Measurements from ENCODE around the gene ITPKC.

The ITPKC gene

DNA sequence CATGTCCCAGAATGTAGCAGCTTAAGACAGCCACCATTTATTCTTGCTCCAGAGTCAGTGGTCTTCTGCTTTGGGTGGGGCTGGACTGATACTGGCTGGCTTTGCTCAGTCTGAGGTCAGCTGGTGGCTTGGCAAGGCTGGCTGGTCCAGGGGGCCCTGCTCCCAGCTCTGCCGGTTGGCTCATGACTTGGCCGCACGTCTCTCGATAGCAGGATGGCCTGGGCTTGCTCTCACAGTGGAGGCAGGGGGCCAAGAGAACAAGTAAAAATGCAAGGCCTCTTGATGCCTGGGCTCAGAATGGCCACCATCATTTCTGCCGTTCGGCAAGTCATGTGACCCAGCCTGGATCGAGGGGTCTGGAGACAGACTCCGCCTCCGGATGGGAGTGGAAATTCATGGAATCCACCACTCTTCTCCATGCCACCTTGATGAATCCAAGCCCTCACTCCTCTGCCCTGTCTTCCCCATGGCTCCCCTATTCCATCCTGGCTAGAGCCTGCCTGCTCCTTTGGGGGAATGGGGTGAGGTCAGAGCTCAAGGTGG is 20.3 kb downstream of the ITPKC start:
- ChIA-PET POLR2A (ENCODE audit: low non-redundant PET) (no interaction called here), CTCF (no interaction called here)
- TF ChIP-seq, protein P1, sequence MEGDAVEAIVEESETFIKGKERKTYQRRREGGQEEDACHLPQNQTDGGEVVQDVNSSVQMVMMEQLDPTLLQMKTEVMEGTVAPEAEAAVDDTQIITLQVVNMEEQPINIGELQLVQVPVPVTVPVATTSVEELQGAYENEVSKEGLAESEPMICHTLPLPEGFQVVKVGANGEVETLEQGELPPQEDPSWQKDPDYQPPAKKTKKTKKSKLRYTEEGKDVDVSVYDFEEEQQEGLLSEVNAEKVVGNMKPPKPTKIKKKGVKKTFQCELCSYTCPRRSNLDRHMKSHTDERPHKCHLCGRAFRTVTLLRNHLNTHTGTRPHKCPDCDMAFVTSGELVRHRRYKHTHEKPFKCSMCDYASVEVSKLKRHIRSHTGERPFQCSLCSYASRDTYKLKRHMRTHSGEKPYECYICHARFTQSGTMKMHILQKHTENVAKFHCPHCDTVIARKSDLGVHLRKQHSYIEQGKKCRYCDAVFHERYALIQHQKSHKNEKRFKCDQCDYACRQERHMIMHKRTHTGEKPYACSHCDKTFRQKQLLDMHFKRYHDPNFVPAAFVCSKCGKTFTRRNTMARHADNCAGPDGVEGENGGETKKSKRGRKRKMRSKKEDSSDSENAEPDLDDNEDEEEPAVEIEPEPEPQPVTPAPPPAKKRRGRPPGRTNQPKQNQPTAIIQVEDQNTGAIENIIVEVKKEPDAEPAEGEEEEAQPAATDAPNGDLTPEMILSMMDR (conservative IDR thresholded peaks at IDR 0.05; ENCODE audit: low read depth) = no peak
- H3K27ac ChIP-seq = peak overlapping the region; percentile 40; the same call in 1 of the 2 replicates
- no peak for DNase-seq (ENCODE audit: low spot score)

DNA sequence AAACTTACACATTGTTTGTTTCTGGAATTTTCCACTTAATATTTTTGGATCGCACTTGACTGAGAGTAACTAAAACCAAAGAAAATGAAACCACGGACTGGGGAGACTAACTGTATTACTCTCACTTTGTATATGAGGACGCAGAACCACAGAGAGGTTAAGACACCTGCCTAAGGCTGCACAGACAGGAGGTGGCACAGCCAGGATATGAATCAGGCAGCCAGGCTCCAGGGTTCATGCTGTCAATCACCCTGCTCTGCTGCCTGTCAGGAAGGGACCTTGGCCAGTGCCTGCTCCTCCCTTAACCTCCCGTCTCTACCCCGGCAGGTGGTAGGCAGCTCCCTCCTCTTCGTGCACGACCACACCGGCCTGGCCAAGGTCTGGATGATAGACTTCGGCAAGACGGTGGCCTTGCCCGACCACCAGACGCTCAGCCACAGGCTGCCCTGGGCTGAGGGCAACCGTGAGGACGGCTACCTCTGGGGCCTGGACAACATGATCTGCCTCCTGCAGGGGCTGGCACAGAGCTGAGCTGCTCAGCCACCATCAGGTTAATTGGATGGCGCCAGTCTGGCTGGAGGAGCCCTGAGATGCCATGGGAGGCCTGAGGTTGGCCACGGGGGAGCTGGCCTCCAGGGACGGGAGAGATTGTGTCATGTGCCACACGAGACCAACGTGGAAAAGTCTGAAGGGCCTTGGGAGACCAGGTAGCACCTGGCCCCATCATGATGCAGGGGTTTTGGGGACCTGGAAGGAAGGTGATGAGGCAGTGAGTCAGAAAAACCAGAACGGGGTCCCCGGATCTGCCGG is 22.3 kb downstream of the ITPKC start:
- ChIA-PET POLR2A (ENCODE audit: low non-redundant PET) (no interaction called here), CTCF (interaction anchor here (0.6 to 1.5 kb wide), 2 partner anchors 16 to 600 kb away, joined by 3 to 7 read pairs; no protein-coding TSS in a partner anchor)
- TF ChIP-seq, protein P1 (conservative IDR thresholded peaks at IDR 0.05; ENCODE audit: low read depth) = no peak
- no peak for DNase-seq (ENCODE audit: low spot score)
- H3K27ac ChIP-seq = peak overlapping the region; percentile 69

DNA sequence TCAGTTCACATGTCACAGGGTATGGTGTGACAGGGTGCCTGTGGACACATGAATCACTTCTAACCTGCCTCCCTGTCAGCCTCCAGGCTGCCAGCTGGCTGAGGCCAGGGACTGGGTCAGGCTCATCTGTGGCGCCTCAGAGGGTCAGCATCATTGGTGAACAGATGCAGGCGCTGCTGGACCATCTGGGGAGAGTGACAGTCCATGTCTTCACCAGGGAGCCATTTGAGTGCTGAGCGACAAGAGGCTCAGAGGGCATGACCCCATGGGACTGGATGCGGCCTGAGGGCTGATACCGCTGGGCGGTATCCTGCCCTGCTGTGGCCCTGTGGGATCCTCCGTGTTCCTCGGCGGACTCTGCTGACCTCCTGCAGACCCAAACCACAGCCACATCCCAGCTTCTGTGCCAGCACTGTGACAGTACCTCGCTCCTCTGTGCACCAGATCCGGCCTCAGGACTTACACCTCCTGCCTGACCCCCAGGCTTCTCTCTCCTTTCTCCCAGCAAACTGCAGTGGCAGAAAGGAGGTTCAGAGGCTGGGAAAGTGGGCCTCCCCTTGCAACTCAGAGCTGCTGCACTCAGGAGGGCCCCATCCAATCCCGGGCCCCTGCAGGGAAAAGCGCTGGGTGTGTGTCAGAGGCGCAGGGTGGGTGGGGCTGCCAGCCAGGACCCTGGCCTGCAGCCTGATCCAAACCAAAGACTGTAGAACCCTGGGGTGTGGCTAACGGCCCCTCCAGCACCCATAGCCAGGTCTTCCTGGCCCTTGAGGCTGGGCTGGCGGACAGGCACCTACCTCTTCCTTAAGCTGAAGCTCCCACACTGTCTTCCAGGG is 23.2 kb downstream of the ITPKC start:
- TF ChIP-seq, protein P1 (conservative IDR thresholded peaks at IDR 0.05; ENCODE audit: low read depth) = no peak
- H3K27ac ChIP-seq = peak overlapping the region; percentile 69
- ChIA-PET POLR2A (ENCODE audit: low non-redundant PET) (interaction anchor here (0.8 kb wide), 1 partner anchor 10 kb away, joined by 5 read pairs; the partner anchor contains the start of gene ACTMAP), CTCF (interaction anchor here (0.6 to 1.5 kb wide), 2 partner anchors 15 to 600 kb away, joined by 3 to 7 read pairs; no protein-coding TSS in a partner anchor)
- no peak for DNase-seq (ENCODE audit: low spot score)

DNA sequence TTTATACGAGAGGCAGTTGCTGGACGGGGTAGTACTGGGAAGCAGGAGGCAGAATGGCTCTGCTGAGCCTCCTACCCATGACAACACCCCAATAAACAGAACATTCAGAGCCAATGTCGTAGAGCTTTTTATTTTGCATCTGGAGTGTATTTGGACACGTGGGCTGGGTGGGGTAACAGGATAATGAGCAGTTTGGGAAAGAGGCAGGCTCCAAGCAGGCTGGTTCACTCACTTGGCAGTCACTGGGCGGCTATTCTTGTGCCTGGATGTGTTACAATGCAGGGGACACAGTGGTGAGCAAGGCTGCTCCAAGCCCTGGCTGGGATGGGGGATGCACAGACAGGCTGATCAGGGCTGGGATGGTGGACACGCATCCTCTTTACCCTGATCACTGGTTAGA is 23.8 kb downstream of the ITPKC start:
- TF ChIP-seq, protein P1 (conservative IDR thresholded peaks at IDR 0.05; ENCODE audit: low read depth) = no peak
- no peak for DNase-seq (ENCODE audit: low spot score)
- peak overlapping the region; percentile 69 for H3K27ac ChIP-seq
- POLR2A ChIA-PET (ENCODE audit: low non-redundant PET) = interaction anchor here (0.8 kb wide), 1 partner anchor 10 kb away, joined by 5 read pairs; the partner anchor contains the start of gene ACTMAP
- CTCF ChIA-PET = no interaction called here

DNA sequence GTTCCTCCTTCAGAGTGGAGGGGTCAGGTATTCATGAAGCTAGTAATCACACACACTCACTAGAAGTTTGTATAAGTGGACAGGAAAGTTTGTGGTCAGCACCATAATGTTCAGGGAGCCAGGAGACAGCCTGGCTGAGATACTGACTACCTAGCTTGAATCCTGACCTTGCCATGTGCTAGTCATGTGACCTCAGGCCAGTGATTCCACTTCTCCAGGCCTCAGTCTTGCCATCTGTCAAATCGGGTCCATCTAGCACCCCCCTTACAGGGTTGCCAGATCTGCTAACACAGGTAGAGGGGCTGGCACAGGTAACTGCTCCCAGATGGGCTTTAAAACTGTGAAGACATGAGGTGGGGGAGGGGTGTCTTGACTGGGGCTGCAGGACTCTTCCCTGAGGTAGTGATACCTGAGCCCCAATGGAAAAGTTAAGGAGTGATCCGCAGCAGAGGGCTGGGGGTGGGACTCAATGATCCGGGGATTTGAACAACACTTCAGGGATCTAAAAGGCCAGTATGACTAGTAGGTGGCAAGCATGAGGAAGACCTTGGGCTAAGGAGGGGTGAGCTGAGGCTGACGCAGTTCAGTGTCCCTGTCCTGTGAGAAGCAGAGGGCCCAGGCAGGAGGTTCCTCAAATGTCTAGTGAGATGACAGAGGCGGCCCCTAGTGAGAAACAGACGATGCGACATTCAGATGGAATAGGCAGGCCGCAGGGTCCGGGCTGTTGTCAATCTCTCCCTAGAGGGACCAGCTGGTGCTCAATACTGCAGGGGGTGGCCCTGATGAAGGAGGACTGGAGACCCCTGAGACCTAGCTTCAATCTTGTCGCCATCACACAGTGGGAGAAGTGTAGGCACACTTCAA is 24.8 kb downstream of the ITPKC start:
- CTCF ChIA-PET = interaction anchor here (0.6 kb wide), 2 partner anchors 8 to 13 kb away, joined by 3 to 6 read pairs; no protein-coding TSS in a partner anchor

More for the DNA sequence above, 24.8 kb downstream of the ITPKC start:
- POLR2A ChIA-PET (ENCODE audit: low non-redundant PET) = interaction anchor here (0.9 kb wide), 1 partner anchor 9 kb away, joined by 3 read pairs; the partner anchor contains the start of gene ACTMAP
- TF ChIP-seq, protein P1 (conservative IDR thresholded peaks at IDR 0.05; ENCODE audit: low read depth) = no peak
- peak overlapping the region; percentile 69 for H3K27ac ChIP-seq
- DNase-seq (ENCODE audit: low spot score) = no peak
